GM12864 (cell line): ENCODE results near the gene SH3RF1.

Source experiments
- DNase-seq: peaks from one replicate; pipeline ENCODE4 v3.0.0-alpha.2; 2011; ENCODE audit warnings: low read depth
- H3K4me3 ChIP-seq: 2 replicates; pipeline ENCODE4 v1.5.1; 2011; ENCODE audit warnings: mild to moderate bottlenecking, low read depth, low read length, control low read depth
- CTCF ChIP-seq: IDR thresholded peaks from 2 replicates; pipeline ENCODE4 v1.5.1; 2011; ENCODE audit warnings: low read depth, mild to moderate bottlenecking, moderate library complexity, low read length, control low read depth, inconsistent platforms; ENCODE audit errors: missing control alignments

Gene SH3RF1

DNA sequence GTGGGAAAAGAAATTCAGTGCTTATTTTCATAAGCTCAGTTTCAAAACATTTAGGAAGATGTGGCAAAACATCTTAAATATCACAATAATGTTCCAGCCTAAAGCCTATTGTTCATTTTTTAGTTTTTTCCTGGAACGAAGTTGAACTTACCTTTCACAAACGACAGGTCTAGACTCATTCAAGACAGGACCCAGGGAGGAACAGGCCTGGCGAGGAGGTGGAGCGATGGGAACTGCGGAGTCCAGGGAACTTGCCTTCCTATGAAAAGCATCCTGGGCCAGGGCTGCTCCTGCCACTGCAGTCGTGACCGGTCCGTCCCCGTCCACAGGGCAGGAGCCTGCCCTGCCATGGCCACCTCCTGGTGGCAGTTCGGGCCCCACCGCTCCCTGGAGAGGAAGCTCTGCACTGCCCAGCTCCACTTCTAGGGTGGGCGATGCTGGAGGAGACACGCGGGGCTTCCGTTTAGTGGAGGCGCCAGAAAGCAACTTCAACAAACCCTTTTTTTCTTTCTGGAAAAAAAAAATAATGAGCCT lies 164.0 kb downstream of the SH3RF1 start:
- DNase-seq, result no peak
- no peak overlapping the region for H3K4me3 ChIP-seq
- no peak for TF ChIP-seq CTCF

GRCh38 chr4:169105620-169106019 lies 165.1 kb downstream of the SH3RF1 start:
- no peak for TF ChIP-seq CTCF
- no peak overlapping the region for H3K4me3 ChIP-seq
- no peak for DNase-seq

DNA sequence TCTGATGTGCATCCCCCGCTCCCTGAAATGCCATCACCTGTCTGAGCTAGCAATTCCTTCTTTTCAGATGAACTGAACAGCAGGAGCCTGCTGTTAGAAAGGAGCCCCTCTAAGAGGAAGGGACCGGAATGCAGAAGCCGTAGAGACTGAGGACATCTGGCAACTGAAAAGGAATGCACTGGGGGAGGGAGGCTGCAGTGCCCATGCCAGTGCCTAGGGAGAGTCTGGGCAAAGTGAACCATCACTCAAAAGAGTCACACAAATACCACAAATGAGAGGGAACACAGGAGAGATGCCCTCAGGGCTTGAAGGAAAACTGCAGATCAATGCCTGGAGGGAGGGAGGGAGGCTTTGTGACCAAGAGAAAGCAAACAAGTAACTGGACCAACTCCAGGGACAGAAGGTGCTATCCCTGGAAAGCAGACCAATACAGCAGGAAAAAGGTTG lies 166.8 kb downstream of the SH3RF1 start:
- DNase-seq, result no peak
- H3K4me3 ChIP-seq, result no peak overlapping the region
- no peak for TF ChIP-seq CTCF

DNA sequence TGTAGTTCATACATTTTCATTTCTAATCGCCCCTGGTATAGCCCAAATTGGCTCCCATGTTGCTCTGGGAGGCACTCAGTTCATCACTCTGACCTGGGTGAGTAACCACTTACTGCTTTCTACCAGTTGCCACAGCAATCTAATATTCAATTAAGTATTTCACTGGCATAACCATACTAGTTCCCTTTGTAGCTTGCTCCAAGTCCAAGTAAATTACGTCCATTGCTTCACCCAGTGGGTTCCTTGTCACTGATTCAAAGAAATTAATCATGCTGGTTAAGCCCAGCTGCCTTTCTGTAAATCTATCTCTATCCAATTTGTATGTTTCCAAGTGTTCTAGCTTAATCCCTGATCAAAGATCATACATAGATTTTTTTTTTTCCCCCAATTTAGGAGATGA lies 168.7 kb downstream of the SH3RF1 start:
- no peak for DNase-seq
- H3K4me3 ChIP-seq, result no peak overlapping the region
- no peak for TF ChIP-seq CTCF

- no peak for TF ChIP-seq CTCF
- no peak overlapping the region for H3K4me3 ChIP-seq
- DNase-seq, result no peak
Measured at GRCh38 chr4:169100670-169101101, 170.1 kb downstream of the SH3RF1 start.

DNA sequence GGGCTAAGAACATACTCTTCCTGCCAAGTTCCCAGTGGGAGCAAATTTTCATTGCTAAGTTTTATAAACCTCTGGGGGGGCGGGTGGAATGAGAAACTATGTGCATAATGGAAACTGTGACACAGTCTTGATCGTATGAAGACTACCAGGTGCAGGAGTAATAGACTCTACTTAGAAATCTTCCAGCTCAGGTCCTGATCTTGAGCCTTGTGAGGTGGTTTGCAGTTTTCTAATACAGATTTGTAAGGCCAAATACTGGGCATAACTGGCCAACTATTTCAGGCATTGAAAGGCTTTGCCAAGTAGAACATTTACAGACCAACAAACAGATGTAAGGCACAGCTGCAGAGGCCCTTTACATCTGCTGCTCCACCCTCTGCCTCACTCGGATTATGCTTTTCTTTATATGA lies 171.0 kb downstream of the SH3RF1 start:
- no peak for DNase-seq
- no peak overlapping the region for H3K4me3 ChIP-seq
- TF ChIP-seq CTCF, result no peak

GRCh38 chr4:169098969-169099690 lies 171.6 kb downstream of the SH3RF1 start:
- TF ChIP-seq CTCF, result no peak
- no peak for DNase-seq
- H3K4me3 ChIP-seq, result no peak overlapping the region
